Activated CD4-positive, alpha-beta T cell treated with anti-CD3 and anti-CD28 coated beads for 24 hours (primary cell): ENCODE results near the gene SMTN.
A peak's percentile ranks its signal among the peaks of the same experiment; 100 is the strongest.
"Not testable (repeated sequence)": the region's sequence is repeated elsewhere in the genome, so short reads cannot be mapped to it uniquely, and the experiment has no call there.

Experiments used
- DNase-seq, 2 donors: peaks; one replicate each; pipeline ENCODE4 v3.0.0-alpha.2; 2020; ENCODE audit warnings: low read depth in 2 of 2

Gene SMTN

GRCh38 chr22:31080848-31081649 lies at the start of gene SMTN:
TSS of gene SMTN (plus strand) at chr22:31081318. CDS start at chr22:31083259, 1,941 bp downstream.
- DNase-seq = peak; percentile 80 to 84

- DNase-seq = no peak
These were observed 44.2 kb upstream of the SMTN start for GRCh38 chr22:31036671-31037550.

- no peak for DNase-seq
These were observed 42.4 kb upstream of the SMTN start for GRCh38 chr22:31038686-31039085.

GRCh38 chr22:31039393-31039792 lies 41.7 kb upstream of the SMTN start:
- no peak for DNase-seq

- DNase-seq = no peak
These were observed 40.3 kb upstream of the SMTN start for GRCh38 chr22:31040542-31041398.

GRCh38 chr22:31044262-31044861 lies 36.8 kb upstream of the SMTN start:
- no peak for DNase-seq

- DNase-seq = no peak
These were observed 35.1 kb upstream of the SMTN start for GRCh38 chr22:31045900-31046538.

GRCh38 chr22:31046539-31047226 lies 34.4 kb upstream of the SMTN start:
- no peak for DNase-seq

- no peak for DNase-seq
These were observed 32.5 kb upstream of the SMTN start for GRCh38 chr22:31048570-31048969.

- DNase-seq = no peak
These were observed 31.2 kb upstream of the SMTN start for GRCh38 chr22:31049815-31050420.

GRCh38 chr22:31055117-31055634 lies 25.9 kb upstream of the SMTN start:
- no peak for DNase-seq

- DNase-seq = no peak
These were observed 25.4 kb upstream of the SMTN start for GRCh38 chr22:31055635-31056159.

- DNase-seq = no peak
These were observed 24.0 kb upstream of the SMTN start for GRCh38 chr22:31056986-31057599.

GRCh38 chr22:31059663-31060062 lies 21.5 kb upstream of the SMTN start:
- DNase-seq = not testable (repeated sequence)

- no peak for DNase-seq
These were observed 18.4 kb upstream of the SMTN start for GRCh38 chr22:31062566-31063230.

GRCh38 chr22:31064369-31064768 lies 16.7 kb upstream of the SMTN start:
- DNase-seq = no peak

GRCh38 chr22:31068970-31069369 lies 12.1 kb upstream of the SMTN start:
- no peak for DNase-seq

GRCh38 chr22:31069691-31070314 lies 11.3 kb upstream of the SMTN start:
- DNase-seq = not testable (repeated sequence)
